Large intestine (tissue), 3 donors: ENCODE results near the gene KDM7A. TPM values are rescaled to one million over a fixed set of nuclear protein-coding genes. Genes with fewer than 3 reads are reported as not detected.

Source experiments
- DNase-seq, 2 donors: peaks; one replicate each; pipeline versions ENCODE4 v3.0.0 to v3.0.0-alpha.2; 2013
- H3K27ac ChIP-seq: one replicate; pipeline ENCODE4 v1.5.1; 2013; ENCODE audit warnings: low read length
- H3K27me3 ChIP-seq: 2 replicates; pipeline ENCODE4 v1.6.1; 2013; ENCODE audit warnings: low read length; ENCODE audit not compliant: control insufficient read depth, insufficient read depth
- H3K36me3 ChIP-seq: 2 replicates; pipeline ENCODE4 v1.6.1; 2013; ENCODE audit warnings: low read length; ENCODE audit not compliant: control insufficient read depth, insufficient read depth
- H3K4me1 ChIP-seq: one replicate; pipeline ENCODE4 v1.6.1; 2013; ENCODE audit warnings: low read length; ENCODE audit not compliant: control insufficient read depth, insufficient read depth
- H3K4me3 ChIP-seq: one replicate; pipeline ENCODE4 v1.5.1; 2013; ENCODE audit warnings: low read length
- H3K9me3 ChIP-seq: one replicate; pipeline ENCODE4 v1.6.1; 2013; ENCODE audit warnings: mild to moderate bottlenecking, low read depth, low read length, moderate library complexity; ENCODE audit not compliant: control insufficient read depth
- WGBS: methylation state at CpG from one replicate; pipeline ENCODE4 v1.1.5; 2013; ENCODE audit warnings: low lambda C conversion rate; ENCODE audit not compliant: insufficient coverage; 5-methylcytosine and 5-hydroxymethylcytosine counted together
- polyA plus RNA-seq: library from polyadenylated mRNA; unstranded; fragments of 120-200 nt; gene quantifications from one replicate; pipeline ENCODE4 v1.2.1, GENCODE V29; 2013

The KDM7A gene
- polyA plus RNA-seq, 1 donor: 17.3 TPM

DNA sequence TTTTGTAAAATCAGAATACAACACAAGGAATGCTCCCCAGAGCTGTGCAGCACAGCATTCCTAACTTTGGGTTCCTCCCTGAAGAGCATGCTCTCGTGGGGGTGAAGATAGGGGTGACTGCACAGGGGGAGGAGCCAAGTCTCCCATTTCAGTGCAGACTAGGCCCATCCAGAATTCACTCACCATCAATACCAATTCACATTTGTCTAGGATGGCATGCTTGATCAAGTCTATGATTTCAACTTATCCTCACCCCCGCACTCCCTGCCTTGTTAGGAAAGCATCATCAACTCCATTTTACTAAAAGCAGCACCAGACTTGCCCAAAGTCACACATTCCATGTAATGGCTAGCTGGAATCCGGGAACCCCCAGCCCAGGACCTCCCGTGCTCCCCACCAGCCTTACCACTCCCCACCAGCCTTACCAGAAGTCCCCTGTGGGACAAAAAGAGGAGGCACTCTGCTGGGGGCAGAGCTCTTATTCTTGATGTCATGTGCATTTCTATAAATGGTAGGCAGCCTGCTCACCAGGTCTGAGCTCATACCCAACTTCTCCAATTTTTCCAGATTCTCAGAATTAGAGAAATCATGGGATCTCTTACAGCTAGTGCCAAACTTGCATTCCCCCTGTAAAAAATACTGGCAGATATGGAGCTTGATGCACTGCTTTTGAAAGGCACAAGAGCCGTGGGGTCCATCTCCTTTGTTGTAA lies 120.2 kb downstream of the KDM7A start:
- peaks cover 9% of the 10 kb centered on the region for H3K4me1 ChIP-seq
- DNase-seq: no peak
- no CpG with 5 or more reads among the region's 5 CpGs for WGBS
- no peak overlapping the region for H3K4me3 ChIP-seq
- H3K27me3 ChIP-seq: no peaks in the 10 kb centered on the region
- H3K27ac ChIP-seq: no peak overlapping the region
- H3K9me3 ChIP-seq: no peaks in the 10 kb centered on the region
- peaks cover 39% of the 10 kb centered on the region for H3K36me3 ChIP-seq

- Histone ChIP-seq H3K9me3 (no peaks in the 10 kb centered on the region), H3K4me1 (peaks cover 5% of the 10 kb centered on the region), H3K27ac (no peak overlapping the region), H3K36me3 (peaks cover 39% of the 10 kb centered on the region), H3K4me3 (no peak overlapping the region), H3K27me3 (no peaks in the 10 kb centered on the region)
- no CpG with 5 or more reads among the region's 2 CpGs for WGBS
- no peak for DNase-seq
These were observed 121.0 kb downstream of the KDM7A start for GRCh38 chr7:140055833-140056232.

GRCh38 chr7:140054751-140055150 lies 122.0 kb downstream of the KDM7A start:
- WGBS: no CpG with 5 or more reads among the region's 4 CpGs
- no peak for DNase-seq
- Histone ChIP-seq H3K4me1 (peaks cover 7% of the 10 kb centered on the region), H3K27me3 (no peaks in the 10 kb centered on the region), H3K9me3 (no peaks in the 10 kb centered on the region), H3K36me3 (peaks cover 39% of the 10 kb centered on the region), H3K4me3 (no peak overlapping the region), H3K27ac (no peak overlapping the region)

DNA sequence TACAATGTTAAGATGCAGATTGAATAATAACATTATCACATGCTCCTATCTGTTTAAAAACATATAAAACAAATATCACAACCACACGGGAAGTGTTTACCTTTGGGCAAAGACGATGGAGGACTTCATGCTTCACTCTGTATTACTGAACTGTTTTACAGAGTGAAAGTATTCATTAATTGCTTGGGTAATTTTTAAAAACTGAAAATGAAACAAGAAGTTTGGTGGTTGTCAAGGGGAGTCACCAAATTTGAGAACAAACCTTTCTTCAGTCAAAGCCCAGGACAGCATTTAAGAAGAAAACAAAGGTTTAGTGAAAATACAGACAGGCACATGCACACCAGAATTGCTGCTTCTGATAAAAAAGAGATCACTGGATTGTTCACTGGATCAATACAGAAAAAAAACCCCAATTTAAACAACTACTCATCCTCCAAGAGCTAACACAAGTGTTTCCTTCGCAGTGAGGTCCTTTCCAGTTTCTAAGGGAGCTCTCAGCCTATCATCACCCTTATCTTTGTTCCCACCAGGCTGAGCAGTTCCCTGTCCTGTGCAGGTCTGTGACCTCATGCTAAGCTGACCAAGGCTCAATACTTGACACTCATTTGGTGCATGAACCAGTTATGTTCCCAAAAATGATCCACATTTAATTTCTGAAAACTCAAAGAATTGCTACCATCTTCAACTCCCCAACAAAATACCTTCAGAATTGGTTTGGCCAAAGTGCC lies 122.8 kb downstream of the KDM7A start:
- Histone ChIP-seq H3K36me3 (peaks cover 39% of the 10 kb centered on the region), H3K4me3 (no peak overlapping the region), H3K9me3 (no peaks in the 10 kb centered on the region), H3K4me1 (peaks cover 9% of the 10 kb centered on the region), H3K27ac (no peak overlapping the region), H3K27me3 (no peaks in the 10 kb centered on the region)
- WGBS: 60% methylated on average over 1 of the region's 3 CpGs
- DNase-seq: no peak

- Histone ChIP-seq H3K4me1 (peaks cover 17% of the 10 kb centered on the region), H3K36me3 (peaks cover 29% of the 10 kb centered on the region), H3K27ac (no peak overlapping the region)
These were observed 125.0 kb downstream of the KDM7A start for GRCh38 chr7:140051820-140052219.

GRCh38 chr7:140050100-140050499 lies 126.7 kb downstream of the KDM7A start:
- no peaks in the 10 kb centered on the region for H3K27me3 ChIP-seq
- DNase-seq: no peak
- H3K9me3 ChIP-seq: no peaks in the 10 kb centered on the region
- H3K36me3 ChIP-seq: peaks cover 18% of the 10 kb centered on the region
- peak overlapping the region; percentile 67 for H3K27ac ChIP-seq
- no peak overlapping the region for H3K4me3 ChIP-seq
- no CpG with 5 or more reads among the region's 3 CpGs for WGBS
- peaks cover 26% of the 10 kb centered on the region for H3K4me1 ChIP-seq

More at GRCh38 chr7:140051820-140052219, 125.0 kb downstream of the KDM7A start:
- DNase-seq: no peak
- Histone ChIP-seq H3K9me3 (no peaks in the 10 kb centered on the region), H3K4me3 (no peak overlapping the region), H3K27me3 (no peaks in the 10 kb centered on the region)

DNA sequence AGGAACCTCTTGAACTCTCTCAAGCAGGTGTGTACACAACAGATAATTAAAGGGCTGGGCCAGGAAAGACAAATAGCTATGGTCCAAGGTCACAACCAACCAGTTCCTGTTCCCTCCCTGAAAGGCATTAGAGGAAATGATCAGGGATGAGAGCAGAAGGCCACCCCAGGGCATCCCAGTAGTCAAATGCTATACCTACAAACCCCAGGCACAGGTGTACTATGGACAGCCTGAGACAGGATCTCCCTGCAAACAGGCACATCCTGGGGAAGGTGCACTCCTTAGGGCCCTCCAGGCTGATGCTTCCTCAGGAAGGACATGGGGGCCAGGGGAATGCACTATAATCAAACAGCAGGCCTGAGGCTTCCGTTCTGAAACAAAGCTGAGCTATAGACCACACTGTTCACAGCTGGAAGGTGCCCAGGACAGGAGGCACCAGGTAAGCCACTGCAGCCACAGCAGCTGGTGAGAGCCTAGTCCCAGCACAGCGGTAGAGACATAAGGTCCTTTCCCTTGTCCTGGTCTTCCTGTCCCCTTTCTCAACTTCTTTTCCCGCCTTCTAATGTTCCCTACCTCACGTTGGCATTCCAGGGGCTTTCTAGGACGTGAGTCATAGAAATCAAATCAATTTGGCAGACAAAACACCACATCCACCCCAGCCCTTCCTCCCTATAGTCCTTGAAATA lies 127.3 kb downstream of the KDM7A start:
- Histone ChIP-seq H3K36me3 (peaks cover 15% of the 10 kb centered on the region), H3K27ac (peak overlapping the region; percentile 67), H3K4me1 (peaks cover 26% of the 10 kb centered on the region), H3K27me3 (no peaks in the 10 kb centered on the region), H3K9me3 (no peaks in the 10 kb centered on the region), H3K4me3 (no peak overlapping the region)
- peak; percentile 58 to 83 for DNase-seq
- WGBS: no CpG with 5 or more reads among the region's 5 CpGs

DNA sequence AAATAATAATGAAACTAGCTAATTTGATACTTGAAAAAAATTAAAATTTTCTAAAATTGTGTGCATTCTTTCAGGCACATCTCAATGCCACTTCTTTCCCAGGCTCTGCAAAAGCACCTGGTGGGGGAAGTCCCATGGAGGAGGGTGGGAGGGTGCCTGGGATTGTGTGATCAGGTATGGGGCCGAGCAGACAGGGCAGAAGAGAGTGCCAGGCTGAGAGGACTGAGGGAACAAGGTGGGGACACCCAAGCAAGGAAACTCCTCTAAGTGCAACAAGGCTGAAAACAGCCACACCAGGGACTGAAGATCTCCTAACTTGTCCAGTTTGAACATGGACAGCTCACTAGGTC lies 127.8 kb downstream of the KDM7A start:
- no peaks in the 10 kb centered on the region for H3K9me3 ChIP-seq
- H3K27me3 ChIP-seq: no peaks in the 10 kb centered on the region
- DNase-seq: no peak
- peaks cover 15% of the 10 kb centered on the region for H3K36me3 ChIP-seq
- no CpG with 5 or more reads among the region's 1 CpG for WGBS
- H3K4me3 ChIP-seq: no peak overlapping the region
- H3K27ac ChIP-seq: peak overlapping the region; percentile 67
- peaks cover 26% of the 10 kb centered on the region for H3K4me1 ChIP-seq

- Histone ChIP-seq H3K4me3 (no peak overlapping the region), H3K27me3 (no peaks in the 10 kb centered on the region), H3K27ac (no peak overlapping the region), H3K36me3 (peaks cover 14% of the 10 kb centered on the region), H3K9me3 (no peaks in the 10 kb centered on the region), H3K4me1 (peaks cover 26% of the 10 kb centered on the region)
- no CpG with 5 or more reads among the region's 4 CpGs for WGBS
- DNase-seq: no peak
These were observed 128.6 kb downstream of the KDM7A start for GRCh38 chr7:140048138-140048537.

DNA sequence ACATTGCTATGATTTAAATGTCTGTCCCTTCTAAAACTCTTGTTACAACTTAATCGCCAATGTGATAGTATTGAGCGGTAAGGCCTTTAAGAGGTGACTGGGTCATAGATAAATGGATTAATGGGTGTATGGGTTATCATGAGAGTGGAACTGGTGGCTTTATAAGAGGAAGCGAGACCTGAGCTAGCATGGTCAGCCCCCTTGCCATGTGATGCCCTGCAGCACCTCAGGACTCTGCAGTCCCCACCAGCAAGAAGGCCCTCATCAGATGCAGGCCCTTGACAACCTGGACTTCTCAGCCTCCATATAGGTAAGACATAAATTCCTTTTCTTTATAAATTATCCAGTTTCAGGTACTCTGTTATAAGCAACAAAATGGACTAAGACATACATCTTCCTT lies 129.6 kb downstream of the KDM7A start:
- no peak overlapping the region for H3K4me3 ChIP-seq

More for the DNA sequence above, 129.6 kb downstream of the KDM7A start:
- Histone ChIP-seq H3K27me3 (no peaks in the 10 kb centered on the region), H3K9me3 (no peaks in the 10 kb centered on the region), H3K36me3 (peaks cover 17% of the 10 kb centered on the region), H3K27ac (no peak overlapping the region), H3K4me1 (peaks cover 26% of the 10 kb centered on the region)
- no peak for DNase-seq
- no CpG with 5 or more reads among the region's 3 CpGs for WGBS
